M059J (cell line): ENCODE measurements around the gene NRSN2. TPM values are rescaled to one million over a fixed set of nuclear protein-coding genes. Genes with fewer than 3 reads are reported as not detected.

ENCODE experiments used
- DNase-seq: peaks from one replicate; pipeline ENCODE4 v3.0.0-alpha.2; 2012; ENCODE audit warnings: low read depth
- total RNA-seq: library from RNA; depleted of rRNA; stranded (reverse); fragments of >200 nt; shearing (Covaris generic); gene quantifications from 2 replicates; pipeline ENCODE4 v1.2.3, GENCODE V29; 2014; rRNA removed

Gene NRSN2
- 102 and 149 TPM in 2 replicates for total RNA-seq

- DNase-seq = peak; percentile 85
Observed at GRCh38 chr20:346640-347316, at the start of gene NRSN2. Gene NRSN2, plus strand, starts transcription at chr20:347111. Its CDS starts 2,533 bp downstream, at chr20:349644.

GRCh38 chr20:297925-298775 is 48.8 kb upstream of the NRSN2 start:
- DNase-seq = peak; percentile 86

- no peak for DNase-seq
Observed at GRCh38 chr20:298776-299391, 48.0 kb upstream of the NRSN2 start.

- DNase-seq = no peak
Observed at GRCh38 chr20:300345-300990, 46.4 kb upstream of the NRSN2 start.

GRCh38 chr20:301886-302848 is 44.7 kb upstream of the NRSN2 start:
- no peak for DNase-seq

GRCh38 chr20:305745-306144 is 41.2 kb upstream of the NRSN2 start:
- DNase-seq = no peak

- peak; percentile 77 for DNase-seq
Observed at GRCh38 chr20:308427-309038, 38.4 kb upstream of the NRSN2 start.

GRCh38 chr20:309306-309840 is 37.5 kb upstream of the NRSN2 start:
- DNase-seq = peak; percentile 81

- DNase-seq = peak; percentile 100
Observed at GRCh38 chr20:309841-310644, 36.9 kb upstream of the NRSN2 start.

GRCh38 chr20:310645-311044 is 36.3 kb upstream of the NRSN2 start:
- DNase-seq = no peak

- DNase-seq = no peak
Observed at GRCh38 chr20:311609-312008, 35.3 kb upstream of the NRSN2 start.

- DNase-seq = no peak
Observed at GRCh38 chr20:312067-312466, 34.8 kb upstream of the NRSN2 start.

GRCh38 chr20:312866-313265 is 34.0 kb upstream of the NRSN2 start:
- DNase-seq = no peak

GRCh38 chr20:313402-313801 is 33.5 kb upstream of the NRSN2 start:
- no peak for DNase-seq

GRCh38 chr20:313948-314347 is 33.0 kb upstream of the NRSN2 start:
- DNase-seq = peak; percentile 94

- peak; percentile 54 for DNase-seq
Observed at GRCh38 chr20:316316-317068, 30.4 kb upstream of the NRSN2 start.

GRCh38 chr20:324177-325044 is 22.5 kb upstream of the NRSN2 start:
- DNase-seq = peak; percentile 94
